Neuronal stem cell (in vitro differentiated cells): ENCODE data around the gene GSE1.
A peak's percentile ranks its signal among the peaks of the same experiment; 100 is the strongest.

Experiments
- DNase-seq: peaks from one replicate; pipeline ENCODE4 v3.0.0-alpha.2; 2013; ENCODE audit warnings: low spot score
- H2AFZ ChIP-seq: one replicate; pipeline ENCODE4 v1.6.1; 2013; ENCODE audit warnings: mild to moderate bottlenecking, low read length, inconsistent platforms
- H2AK5ac ChIP-seq: 2 replicates; pipeline ENCODE4 v1.6.1; 2013; ENCODE audit warnings: low read depth, mild to moderate bottlenecking, inconsistent platforms, low read length, moderate library complexity, mixed read lengths
- H2BK120ac ChIP-seq: 2 replicates; pipeline ENCODE4 v1.6.1; 2013; ENCODE audit warnings: low read depth, mild to moderate bottlenecking, inconsistent platforms, low read length, moderate library complexity, mixed read lengths
- H2BK12ac ChIP-seq: one replicate; pipeline ENCODE4 v1.6.1; 2013; ENCODE audit warnings: low read length, inconsistent platforms
- H2BK15ac ChIP-seq: 2 replicates; pipeline ENCODE4 v1.6.1; 2013; ENCODE audit warnings: mild to moderate bottlenecking, low read length, inconsistent platforms, mixed read lengths
- H2BK5ac ChIP-seq: one replicate; pipeline ENCODE4 v1.6.1; 2013; ENCODE audit warnings: inconsistent platforms, mild to moderate bottlenecking, low read length, moderate library complexity
- H3K14ac ChIP-seq: one replicate; pipeline ENCODE4 v1.6.1; 2013; ENCODE audit warnings: low read length, inconsistent platforms
- H3K18ac ChIP-seq: 2 replicates; pipeline ENCODE4 v1.6.1; 2013; ENCODE audit warnings: low read length, inconsistent platforms
- H3K23ac ChIP-seq: 2 replicates; pipeline ENCODE4 v1.6.1; 2013; ENCODE audit warnings: low read depth, mild to moderate bottlenecking, mixed read lengths, low read length, inconsistent platforms; ENCODE audit not compliant: poor library complexity
- H3K27ac ChIP-seq: replicated peaks from 3 replicates; pipeline ENCODE4 v1.5.1; 2013; ENCODE audit warnings: low read length, inconsistent platforms
- H3K27me3 ChIP-seq, 3 experiments: 2 replicates each; pipeline ENCODE4 v1.6.1; 2013; ENCODE audit warnings: low read length in 3 of 3, mild to moderate bottlenecking in 2 of 3, inconsistent platforms in 1 of 3, low read depth in 1 of 3, mixed read lengths in 1 of 3, moderate library complexity in 1 of 3; ENCODE audit not compliant: control insufficient read depth in 3 of 3, insufficient read depth in 3 of 3
- H3K36me3 ChIP-seq, 2 donors: replicated peaks in 1 of 2; 2 replicates each; pipeline ENCODE4 v1.6.1; 2013; ENCODE audit warnings: low read length in 2 of 2; ENCODE audit not compliant: control insufficient read depth in 2 of 2, insufficient read depth in 2 of 2
- H3K4ac ChIP-seq: 2 replicates; pipeline ENCODE4 v1.6.1; 2013; ENCODE audit warnings: inconsistent platforms, mild to moderate bottlenecking, low read length, moderate library complexity
- H3K4me1 ChIP-seq, 2 donors: 1 replicate in 1 of 2; 2 replicates in 1 of 2; pipeline ENCODE4 v1.6.1; 2013; ENCODE audit warnings: low read length in 2 of 2, low read depth in 1 of 2; ENCODE audit not compliant: control insufficient read depth in 2 of 2, insufficient read depth in 1 of 2
- H3K4me2 ChIP-seq: one replicate; pipeline ENCODE4 v1.6.1; 2013; ENCODE audit warnings: mild to moderate bottlenecking, low read length, inconsistent platforms; ENCODE audit not compliant: insufficient read depth, poor library complexity, severe bottlenecking
- H3K4me3 ChIP-seq, 2 donors: 2 replicates each; pipeline ENCODE4 v1.5.1; 2013; ENCODE audit warnings: low read length in 2 of 2, mild to moderate bottlenecking in 2 of 2, inconsistent platforms in 1 of 2, moderate library complexity in 1 of 2
- H3K79me1 ChIP-seq: one replicate; pipeline ENCODE4 v1.6.1; 2013; ENCODE audit warnings: low read depth, mild to moderate bottlenecking, inconsistent platforms, low read length, moderate library complexity
- H3K9ac ChIP-seq: one replicate; pipeline ENCODE4 v1.6.1; 2013; ENCODE audit warnings: mild to moderate bottlenecking, low read depth, low read length, inconsistent platforms; ENCODE audit not compliant: poor library complexity
- H3K9me3 ChIP-seq, 2 donors: replicated peaks in 1 of 2; 2 replicates each; pipeline versions ENCODE3 to v1.6.1; 2013; ENCODE audit warnings: low read length in 2 of 2, mild to moderate bottlenecking in 2 of 2, inconsistent platforms in 1 of 2, low read depth in 1 of 2, mixed read lengths in 1 of 2, moderate library complexity in 1 of 2; ENCODE audit not compliant: control insufficient read depth in 2 of 2, insufficient read depth in 1 of 2
- H4K8ac ChIP-seq: one replicate; pipeline ENCODE4 v1.6.1; 2013; ENCODE audit warnings: low read depth, mild to moderate bottlenecking, inconsistent platforms, low read length, moderate library complexity
- H4K91ac ChIP-seq: one replicate; pipeline ENCODE4 v1.6.1; 2013; ENCODE audit warnings: low read length, low read depth, mild to moderate bottlenecking, inconsistent platforms; ENCODE audit not compliant: poor library complexity
- WGBS, 2 donors: extraction: QIAGEN DNeasy Blood & Tissue Kit; methylation state at CpG; one replicate each; pipeline ENCODE4 v1.1.7; 2013; ENCODE audit warnings: missing lambda C conversion rate in 2 of 2, mixed read lengths in 1 of 2; ENCODE audit not compliant: insufficient read length in 2 of 2, insufficient replicate concordance in 1 of 2; ENCODE audit errors: extremely low coverage in 2 of 2; 5-methylcytosine and 5-hydroxymethylcytosine counted together

GSE1 gene

GRCh38 chr16:85602402-85603202, 10.5 kb upstream of the GSE1 start:
- H3K18ac ChIP-seq, result peak overlapping the region; percentile 44
- no peaks in the 10 kb centered on the region for H3K79me1 ChIP-seq
- no peak overlapping the region for H3K4ac ChIP-seq
- peak overlapping the region; percentile 23 for H2BK120ac ChIP-seq
- H3K14ac ChIP-seq, result no peak overlapping the region
- H3K27me3 ChIP-seq, result peaks cover 0 to 7% (median 0%) of the 10 kb centered on the region in 3 experiments
- H2AFZ ChIP-seq, result no peak overlapping the region
- H2BK5ac ChIP-seq, result peak overlapping the region; percentile 4
- no peak for DNase-seq
- H3K9me3 ChIP-seq, result no peaks in the 10 kb centered on the region
- H3K27ac ChIP-seq, result no peak overlapping the region
- peak overlapping the region; percentile 88 for H2AK5ac ChIP-seq
- no peak overlapping the region for H4K91ac ChIP-seq
- WGBS, 2 donors, result no CpG with 5 or more reads among the region's 24 CpGs
- H3K36me3 ChIP-seq, result no peaks in the 10 kb centered on the region
- H3K4me2 ChIP-seq, result no peak overlapping the region
- H4K8ac ChIP-seq, result no peak overlapping the region
- no peak overlapping the region for H3K9ac ChIP-seq
- peak overlapping the region; percentile 23 for H3K23ac ChIP-seq
- no peak overlapping the region for H3K4me3 ChIP-seq
- H2BK15ac ChIP-seq, result peak overlapping the region; percentile 94
- peaks cover 28 to 62% of the 10 kb centered on the region in 2 donors for H3K4me1 ChIP-seq
- peak overlapping the region; percentile 63 for H2BK12ac ChIP-seq

GRCh38 chr16:85603203-85603755, 9.8 kb upstream of the GSE1 start:
- no peak overlapping the region for H3K9ac ChIP-seq
- H3K79me1 ChIP-seq, result no peaks in the 10 kb centered on the region
- H2BK12ac ChIP-seq, result peak overlapping the region; percentile 63
- DNase-seq, result no peak
- H3K23ac ChIP-seq, result peak overlapping the region; percentile 18
- WGBS, 2 donors, result no CpG with 5 or more reads among the region's 12 CpGs
- H2BK5ac ChIP-seq, result no peak overlapping the region
- H3K36me3 ChIP-seq, result no peaks in the 10 kb centered on the region
- peaks cover 32 to 68% of the 10 kb centered on the region in 2 donors for H3K4me1 ChIP-seq
- no peak overlapping the region for H2AFZ ChIP-seq
- peaks cover 0 to 13% (median 0%) of the 10 kb centered on the region in 3 experiments for H3K27me3 ChIP-seq
- H4K8ac ChIP-seq, result no peak overlapping the region
- H2BK15ac ChIP-seq, result peak overlapping the region; percentile 94
- no peak overlapping the region for H4K91ac ChIP-seq
- no peak overlapping the region for H3K4ac ChIP-seq
- H2AK5ac ChIP-seq, result peak overlapping the region; percentile 74
- H3K4me3 ChIP-seq, result no peak overlapping the region
- H3K27ac ChIP-seq, result no peak overlapping the region
- H3K4me2 ChIP-seq, result no peak overlapping the region
- no peak overlapping the region for H2BK120ac ChIP-seq
- no peak overlapping the region for H3K14ac ChIP-seq
- peak overlapping the region; percentile 44 for H3K18ac ChIP-seq
- H3K9me3 ChIP-seq, result no peaks in the 10 kb centered on the region

DNA sequence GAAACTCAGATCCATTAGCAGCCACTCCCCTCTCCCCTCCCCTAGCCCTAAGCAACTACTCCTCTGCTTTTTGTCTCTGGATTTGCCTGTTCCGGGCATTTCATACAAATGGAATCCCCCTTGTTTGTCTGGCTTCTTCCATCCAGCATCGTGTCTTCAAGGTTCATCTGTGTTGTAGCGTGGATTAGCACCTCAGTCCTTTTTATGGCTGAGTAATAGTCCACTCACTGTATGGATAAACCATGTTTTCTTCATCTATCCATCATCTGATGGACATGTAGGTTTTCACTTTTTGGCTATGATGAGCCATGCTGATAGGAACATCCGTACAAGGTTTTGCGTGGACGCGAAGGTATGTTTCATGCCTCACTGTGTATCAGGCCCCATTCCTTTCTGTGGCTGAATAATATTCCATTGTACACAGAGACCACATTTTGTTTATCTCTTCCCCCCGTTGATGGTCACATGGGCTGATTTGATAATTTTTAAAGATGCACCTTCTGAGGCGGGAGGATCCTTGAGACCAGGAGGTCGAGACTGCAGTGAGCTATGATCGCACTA, 8.9 kb upstream of the GSE1 start:
- no peak overlapping the region for H2BK120ac ChIP-seq
- H2AK5ac ChIP-seq, result no peak overlapping the region
- H3K18ac ChIP-seq, result no peak overlapping the region
- no peak for DNase-seq
- H4K8ac ChIP-seq, result no peak overlapping the region
- no peak overlapping the region for H3K4ac ChIP-seq
- peaks cover 32 to 78% of the 10 kb centered on the region in 2 donors for H3K4me1 ChIP-seq
- no peaks in the 10 kb centered on the region for H3K9me3 ChIP-seq
- H3K23ac ChIP-seq, result no peak overlapping the region
- no peak overlapping the region for H3K4me3 ChIP-seq
- peaks cover 0 to 22% (median 0%) of the 10 kb centered on the region in 3 experiments for H3K27me3 ChIP-seq
- no peak overlapping the region for H3K14ac ChIP-seq
- no peak overlapping the region for H3K4me2 ChIP-seq
- no peaks in the 10 kb centered on the region for H3K36me3 ChIP-seq
- H2BK12ac ChIP-seq, result no peak overlapping the region
- no peak overlapping the region for H2AFZ ChIP-seq
- no peak overlapping the region for H2BK5ac ChIP-seq
- no peak overlapping the region for H3K27ac ChIP-seq
- H4K91ac ChIP-seq, result no peak overlapping the region
- H3K9ac ChIP-seq, result no peak overlapping the region
- H3K79me1 ChIP-seq, result no peaks in the 10 kb centered on the region
- WGBS, 2 donors, result no CpG with 5 or more reads among the region's 11 CpGs
- no peak overlapping the region for H2BK15ac ChIP-seq
